Activated CD4-positive, alpha-beta T cell treated with anti-CD3 and anti-CD28 coated beads, Interleukin-10, Interleukin-2, amounts not matched to agents 100 ng/mL and 50 ng/mL, durations not matched to agents 16 hours and 8 hours (primary cell): ENCODE measurements around the gene KDM3A.

Experiments
- DNase-seq: peaks from one replicate; pipeline ENCODE4 v3.0.0-alpha.2; 2020

Gene KDM3A

DNA sequence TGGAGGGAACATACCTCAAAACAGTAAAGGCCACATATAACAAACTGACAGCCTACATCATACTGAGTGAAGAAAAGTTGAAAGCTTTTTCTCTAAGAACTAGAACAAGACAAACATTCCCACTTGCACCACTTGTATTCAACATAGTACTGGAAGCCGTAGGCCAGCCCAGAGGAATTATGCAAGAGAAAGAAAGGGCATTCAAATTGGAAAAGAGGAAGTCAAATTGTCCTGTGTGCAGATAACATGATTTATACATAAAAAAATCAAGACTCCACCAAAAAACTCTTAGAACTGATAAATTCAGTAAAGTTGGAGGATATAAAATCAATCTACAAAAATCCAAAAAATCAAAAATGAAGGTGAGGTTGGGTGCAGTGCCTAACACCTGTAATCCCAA lies 8.0 kb upstream of the KDM3A start:
- no peak for DNase-seq

DNA sequence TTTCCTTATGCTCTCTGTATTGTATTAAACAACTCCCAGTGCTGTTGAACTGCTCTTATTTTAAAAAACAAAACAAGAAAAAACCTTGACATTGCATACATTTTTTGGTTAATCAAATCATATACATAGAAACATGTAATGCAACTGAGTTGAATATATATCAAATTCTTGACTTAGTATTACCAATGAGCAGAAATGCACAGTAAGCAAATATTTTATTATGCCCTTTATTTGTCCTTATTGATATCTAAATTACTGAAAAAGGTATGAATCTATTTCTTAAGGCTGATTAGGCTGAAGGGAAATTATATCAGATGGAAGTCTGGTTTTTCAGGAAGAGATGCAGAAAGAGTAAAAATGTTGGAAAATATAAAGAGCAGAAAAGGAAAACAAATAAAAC lies 6.9 kb upstream of the KDM3A start:
- DNase-seq: no peak

DNA sequence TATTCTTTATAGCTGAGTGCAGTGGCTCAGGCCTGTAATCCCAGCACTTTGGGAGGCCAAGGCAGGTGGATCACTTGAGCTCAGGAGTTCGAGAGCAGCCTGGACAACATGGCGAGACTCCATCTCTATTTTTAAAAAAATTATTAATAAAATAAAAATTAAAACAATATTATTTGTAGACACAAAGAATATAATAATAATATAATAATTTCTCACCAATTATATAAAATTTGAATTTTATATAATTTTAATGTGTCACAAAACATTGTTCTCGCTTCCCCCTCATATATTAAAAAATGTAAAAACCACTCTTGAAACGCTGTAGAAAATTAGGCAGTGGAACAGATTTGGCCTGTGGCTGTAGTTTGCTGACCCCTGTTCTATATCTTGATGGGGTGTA lies 5.6 kb upstream of the KDM3A start:
- no peak for DNase-seq

DNA sequence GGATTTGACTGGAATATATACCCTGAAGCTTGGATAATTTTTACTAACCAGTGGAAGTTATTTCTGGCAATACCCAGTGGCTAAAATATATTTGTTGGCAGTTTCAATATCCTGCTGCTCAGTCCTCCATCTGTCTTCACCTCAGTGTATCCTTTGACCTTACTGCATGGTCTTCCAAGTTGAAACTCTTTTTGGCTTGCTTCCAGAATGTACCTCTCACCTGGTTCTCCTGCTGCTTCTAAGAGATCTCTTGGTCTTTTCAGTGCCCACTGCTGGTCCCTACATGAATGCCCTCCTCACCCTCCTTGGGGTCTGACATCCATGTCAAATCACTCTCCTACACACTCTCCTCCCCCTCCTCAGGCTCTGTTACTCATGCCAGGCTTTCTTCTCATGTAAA lies 4.8 kb upstream of the KDM3A start:
- DNase-seq: no peak

DNA sequence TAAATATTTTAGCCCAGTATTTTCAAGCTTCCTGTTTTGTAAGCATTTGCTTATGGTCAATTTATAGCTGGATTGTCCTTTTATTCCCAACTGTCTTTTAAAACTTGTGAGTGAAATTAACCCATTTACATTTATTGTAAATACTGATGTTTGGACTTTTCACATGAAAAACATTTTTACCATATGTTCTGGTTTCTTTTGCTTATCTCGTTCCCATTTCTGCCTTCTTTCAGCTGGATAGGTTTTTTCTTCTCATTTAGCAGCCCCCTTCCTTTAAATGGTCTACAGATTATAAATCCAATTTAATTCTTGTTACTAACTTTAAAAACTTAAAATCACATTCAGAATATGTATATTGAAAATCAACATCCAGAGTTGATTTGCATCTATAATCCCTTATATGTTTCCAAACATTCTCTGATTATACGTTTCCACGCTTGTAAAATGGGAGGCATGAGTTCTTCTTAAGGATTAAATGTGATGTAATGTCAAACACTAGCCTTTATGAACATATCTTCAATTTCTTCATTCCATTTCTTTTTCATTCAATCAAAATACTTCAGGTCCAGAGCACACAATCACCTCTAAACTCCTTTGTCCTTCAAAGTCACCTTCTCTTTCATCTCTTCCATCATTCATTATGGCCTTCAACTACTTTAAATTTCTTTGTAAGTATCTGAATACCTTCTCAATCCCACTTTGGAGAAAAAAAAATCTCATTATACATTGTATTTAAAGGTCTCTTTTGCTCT lies 1.1 kb upstream of the KDM3A start:
- DNase-seq: no peak

DNA sequence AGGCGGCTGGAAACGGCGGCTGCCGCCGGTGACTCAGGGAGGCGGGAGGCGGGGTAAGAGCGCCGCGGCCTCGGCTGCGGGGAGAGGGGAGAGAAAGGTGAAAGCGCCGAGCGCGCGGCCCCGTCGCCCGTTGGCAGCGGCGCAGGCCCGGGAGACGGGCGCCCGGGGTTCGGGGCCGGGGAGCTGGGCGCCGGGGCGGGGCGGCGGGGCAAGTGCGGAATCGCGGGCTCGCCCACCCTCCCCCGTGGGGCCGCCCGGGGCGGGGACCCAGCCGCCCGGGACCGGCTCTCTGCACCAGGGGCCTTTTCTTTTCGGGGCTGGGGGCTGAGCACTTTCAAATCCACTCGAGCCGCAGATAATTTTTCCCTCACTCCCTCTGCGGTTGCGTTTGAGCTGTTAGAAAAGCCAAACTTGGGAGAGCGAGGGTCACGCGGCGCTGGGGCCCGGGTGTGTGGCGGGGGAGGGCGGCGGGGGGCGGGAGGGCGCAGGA lies 266 bp downstream of the KDM3A start:
- DNase-seq: no peak

DNA sequence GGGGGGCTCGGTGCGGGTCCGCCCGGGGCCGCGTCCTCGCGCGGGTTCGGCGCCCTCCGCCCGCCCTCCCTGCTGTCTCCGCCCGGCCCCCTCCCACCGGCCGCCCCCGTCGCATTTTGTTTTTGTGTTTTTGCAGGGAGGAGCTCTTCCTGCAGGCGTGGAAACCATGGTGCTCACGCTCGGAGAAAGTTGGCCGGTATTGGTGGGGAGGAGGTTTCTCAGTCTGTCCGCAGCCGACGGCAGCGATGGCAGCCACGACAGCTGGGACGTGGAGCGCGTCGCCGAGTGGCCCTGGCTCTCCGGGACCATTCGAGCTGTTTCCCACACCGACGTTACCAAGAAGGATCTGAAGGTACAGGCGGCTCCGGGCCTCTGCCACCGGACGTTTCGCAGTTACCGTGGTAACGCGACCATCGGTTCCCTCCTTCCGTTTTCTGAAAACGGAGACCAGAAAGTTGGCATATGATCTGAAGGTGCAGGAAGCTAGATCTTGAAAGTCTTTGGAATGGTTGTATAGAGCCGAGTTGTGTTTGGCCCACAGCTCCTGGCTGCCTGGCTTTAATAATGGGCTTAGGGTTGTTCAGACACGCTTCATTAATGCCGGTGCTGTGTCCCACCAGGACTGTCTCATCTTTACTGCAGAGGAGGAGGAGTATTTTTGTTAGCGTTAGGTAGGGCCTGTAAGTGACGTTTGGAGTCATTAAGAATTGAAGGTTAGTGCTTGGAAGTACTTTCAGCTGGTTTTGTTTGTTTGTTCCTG lies 891 bp downstream of the KDM3A start:
- DNase-seq: peak; percentile 71

DNA sequence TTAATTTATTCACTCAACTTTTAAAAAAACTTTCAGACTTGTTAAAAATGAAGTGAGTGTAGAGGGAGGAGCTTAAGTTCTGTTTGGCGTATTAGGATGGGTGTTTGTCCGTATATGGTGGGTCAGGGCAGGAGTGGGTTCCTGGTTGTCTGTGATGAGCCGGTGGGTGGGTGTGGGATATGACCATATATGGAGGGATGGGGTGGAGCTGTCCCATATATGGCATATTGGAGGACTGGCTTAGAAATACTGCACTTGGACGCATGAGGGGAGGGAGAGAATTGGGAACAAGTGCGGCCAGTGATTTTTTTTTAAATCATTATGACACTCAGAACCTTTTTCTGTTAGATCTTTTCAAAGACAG lies 1.5 kb downstream of the KDM3A start:
- DNase-seq: peak; percentile 88

DNA sequence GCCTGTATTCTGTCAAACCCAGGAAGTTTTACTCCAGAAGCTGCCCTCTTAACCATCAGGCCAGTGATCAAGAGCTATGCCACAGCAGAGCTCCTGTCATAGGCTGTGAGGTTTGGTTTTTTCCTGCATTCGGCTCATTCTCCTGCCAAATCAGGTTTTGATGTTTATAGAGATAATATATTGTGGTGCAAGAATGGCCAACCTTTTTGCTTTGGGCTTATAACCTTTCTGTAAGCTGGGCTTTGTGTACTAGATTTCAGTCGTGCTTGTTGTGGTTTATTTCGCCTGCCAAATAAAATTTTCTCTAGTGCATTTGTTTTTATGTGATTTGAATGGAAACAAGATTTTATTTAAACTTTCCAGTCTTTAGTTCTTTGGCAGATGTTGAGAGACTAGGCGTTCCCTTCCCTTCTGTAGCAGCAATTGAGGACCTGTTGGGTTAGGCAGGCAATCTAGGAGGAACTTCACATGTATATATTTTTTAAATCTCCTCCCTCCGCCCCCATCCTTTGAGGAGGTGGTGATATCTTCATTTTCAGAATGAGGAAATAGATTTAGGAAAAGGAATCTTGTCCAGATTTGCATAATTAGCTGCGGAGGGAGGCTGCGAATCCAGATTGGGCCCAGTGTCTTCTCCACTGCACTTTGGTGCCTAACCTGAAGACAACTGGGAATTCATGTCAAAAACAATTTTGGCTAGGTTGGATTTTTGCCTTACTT lies 2.6 kb downstream of the KDM3A start:
- no peak for DNase-seq

DNA sequence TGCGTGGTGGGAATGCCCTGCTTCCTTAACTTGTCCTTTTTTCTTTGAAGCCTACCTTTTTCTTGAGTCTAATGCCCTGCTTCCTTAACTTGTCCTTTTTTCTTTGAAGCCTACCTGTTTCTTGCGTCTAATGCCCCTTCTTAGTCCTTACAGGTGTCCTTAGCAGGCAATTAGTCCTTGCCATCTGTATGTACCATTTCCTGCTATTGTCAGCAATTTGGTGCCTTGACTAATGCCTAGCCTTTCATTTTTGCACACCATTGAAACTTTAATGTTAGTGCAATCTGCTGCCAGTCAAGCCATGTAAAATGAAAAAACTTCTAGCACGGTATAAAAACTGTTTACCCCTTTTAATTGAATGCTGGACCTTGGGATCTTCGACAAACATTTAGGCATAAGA lies 4.3 kb downstream of the KDM3A start:
- peak; percentile 37 for DNase-seq

DNA sequence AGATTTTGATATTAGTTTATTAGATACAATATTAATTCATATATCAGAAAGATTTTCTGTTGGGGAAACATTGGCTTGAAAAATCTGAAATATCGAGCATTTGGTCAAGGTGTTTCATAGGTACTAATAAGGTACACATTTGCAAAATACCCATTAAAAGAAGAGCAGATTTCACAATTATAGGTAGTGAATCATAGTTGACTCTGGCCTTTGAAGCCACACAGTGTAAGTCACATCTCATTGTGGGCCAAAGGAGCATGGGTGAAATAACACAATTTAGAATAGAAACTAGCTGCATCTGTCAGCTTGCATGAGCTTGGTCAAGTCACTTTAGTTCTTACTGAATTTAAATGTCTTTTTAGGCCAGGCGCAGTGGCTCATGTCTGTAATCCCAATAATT lies 4.9 kb downstream of the KDM3A start:
- DNase-seq: peak; percentile 13

DNA sequence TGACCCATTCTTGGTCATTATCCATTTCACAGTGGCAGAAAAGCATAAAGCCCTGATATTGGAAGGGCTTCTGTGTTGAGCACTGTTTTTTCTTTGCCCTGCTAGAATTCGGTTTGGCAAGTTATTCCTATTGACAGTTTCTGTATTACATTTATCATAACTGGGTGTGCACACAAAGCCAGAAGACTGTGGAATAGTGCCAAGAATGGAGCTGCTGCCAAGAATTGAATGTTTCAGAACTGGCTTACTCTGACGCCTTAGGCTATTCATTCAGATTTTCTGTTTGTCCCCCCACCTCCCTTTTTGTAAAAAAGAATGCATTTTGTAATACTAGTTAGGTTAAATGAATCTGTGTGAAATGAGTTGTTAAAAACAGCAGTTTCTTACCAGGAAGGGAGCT lies 12.7 kb downstream of the KDM3A start:
- no peak for DNase-seq

DNA sequence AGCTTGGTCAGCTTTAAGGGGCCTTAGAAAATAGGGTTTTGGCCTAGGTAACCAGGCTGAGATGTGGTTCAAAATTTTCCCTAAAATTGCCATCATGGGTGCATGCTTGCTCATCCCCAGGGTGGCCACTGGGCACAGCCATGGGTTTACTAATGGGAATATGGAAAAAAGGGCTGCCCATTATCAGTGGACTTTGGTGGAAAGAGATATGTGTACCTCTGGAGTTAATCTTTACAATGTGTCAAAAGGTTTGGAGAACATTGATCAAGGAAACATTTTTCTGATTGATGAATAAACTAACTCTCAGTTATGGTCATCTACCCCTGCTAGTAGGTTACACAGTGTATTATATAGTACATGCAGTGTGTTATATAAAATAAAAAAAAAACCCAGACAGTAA lies 13.1 kb downstream of the KDM3A start:
- no peak for DNase-seq

DNA sequence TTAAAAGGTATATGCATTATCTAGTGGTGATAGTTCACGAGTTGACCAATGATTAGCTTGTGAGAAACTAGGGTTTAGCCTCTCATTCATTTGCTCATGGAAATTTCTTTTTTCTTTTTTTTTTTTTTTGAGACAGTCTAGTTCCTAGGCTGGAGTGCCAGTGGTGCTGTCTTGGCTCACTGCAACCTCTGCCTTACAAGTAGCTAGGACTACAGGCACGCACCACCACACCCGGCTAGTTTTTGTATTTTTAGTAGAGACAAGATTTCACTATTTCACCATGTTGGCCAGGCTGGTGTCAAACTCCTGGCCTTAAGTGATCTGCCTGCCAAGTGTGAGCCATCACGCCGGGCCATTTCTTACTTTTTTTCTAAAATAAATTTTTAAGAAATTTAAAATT lies 14.0 kb downstream of the KDM3A start:
- no peak for DNase-seq

DNA sequence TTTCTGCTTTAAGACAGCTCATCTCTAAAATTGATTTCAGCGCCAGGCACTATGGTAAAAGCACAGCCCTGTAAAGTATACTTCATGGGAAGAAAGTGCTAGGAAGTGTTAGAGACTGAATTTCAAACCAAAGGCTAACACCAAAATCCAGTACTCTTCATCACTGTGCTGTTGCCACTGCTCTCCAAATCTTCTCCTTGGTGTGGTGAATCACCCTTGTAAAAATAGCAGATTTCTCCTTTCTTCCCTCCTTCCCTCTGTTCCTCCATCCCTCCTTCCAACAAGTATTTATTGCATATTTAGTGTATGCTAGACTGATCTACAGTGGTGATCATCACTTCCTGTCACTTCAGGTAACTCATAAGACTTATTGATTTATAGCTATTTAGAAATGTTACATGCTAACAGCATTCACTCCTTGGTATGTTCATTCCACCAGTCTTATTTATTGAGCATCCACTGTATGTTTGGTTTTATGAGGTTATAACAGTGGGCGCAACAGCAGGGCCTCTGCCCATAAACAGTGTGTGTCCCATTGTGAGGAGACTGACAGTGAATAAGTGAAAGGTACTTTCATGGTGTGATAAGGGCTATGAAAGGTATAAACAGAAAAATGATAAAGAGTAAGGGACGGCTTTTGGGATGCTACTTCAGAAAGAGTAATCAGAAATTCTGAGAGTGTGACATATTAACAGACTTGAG lies 20.0 kb downstream of the KDM3A start:
- no peak for DNase-seq

DNA sequence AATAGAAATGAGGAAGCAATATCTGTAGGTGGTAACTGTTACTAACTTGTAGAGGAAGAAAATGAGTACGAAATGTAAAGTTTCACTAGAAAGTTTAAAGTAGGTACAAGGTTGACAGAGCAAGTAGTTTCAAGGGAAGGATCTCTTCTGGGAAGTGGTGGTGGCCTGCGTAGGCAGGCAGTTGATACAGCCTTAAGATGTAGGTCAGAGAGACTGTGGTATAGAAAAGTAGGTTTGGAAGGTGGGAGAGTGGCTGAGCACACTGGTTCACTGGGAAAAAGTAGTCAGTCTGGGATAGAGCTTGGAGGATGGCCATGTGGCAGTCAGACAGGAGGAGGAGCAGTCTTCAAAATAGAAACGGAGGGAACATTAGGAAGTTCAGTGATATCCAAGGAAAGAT lies 23.5 kb downstream of the KDM3A start:
- DNase-seq: no peak

DNA sequence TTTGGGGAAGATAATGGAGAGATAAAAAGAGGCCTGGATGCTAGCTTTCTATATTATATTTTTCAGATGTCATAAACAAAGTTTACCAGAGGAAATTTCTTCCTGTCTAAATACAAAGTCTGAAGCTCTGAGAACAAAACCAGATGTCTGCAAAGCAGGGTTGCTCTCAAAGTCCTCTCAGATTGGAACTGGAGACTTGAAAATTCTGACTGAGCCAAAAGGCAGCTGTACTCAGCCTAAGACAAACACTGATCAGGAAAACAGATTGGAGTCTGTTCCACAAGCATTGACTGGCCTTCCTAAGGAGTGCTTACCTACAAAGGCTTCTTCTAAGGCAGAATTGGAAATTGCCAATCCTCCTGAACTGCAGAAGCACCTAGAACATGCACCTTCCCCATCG lies 25.1 kb downstream of the KDM3A start:
- no peak for DNase-seq

DNA sequence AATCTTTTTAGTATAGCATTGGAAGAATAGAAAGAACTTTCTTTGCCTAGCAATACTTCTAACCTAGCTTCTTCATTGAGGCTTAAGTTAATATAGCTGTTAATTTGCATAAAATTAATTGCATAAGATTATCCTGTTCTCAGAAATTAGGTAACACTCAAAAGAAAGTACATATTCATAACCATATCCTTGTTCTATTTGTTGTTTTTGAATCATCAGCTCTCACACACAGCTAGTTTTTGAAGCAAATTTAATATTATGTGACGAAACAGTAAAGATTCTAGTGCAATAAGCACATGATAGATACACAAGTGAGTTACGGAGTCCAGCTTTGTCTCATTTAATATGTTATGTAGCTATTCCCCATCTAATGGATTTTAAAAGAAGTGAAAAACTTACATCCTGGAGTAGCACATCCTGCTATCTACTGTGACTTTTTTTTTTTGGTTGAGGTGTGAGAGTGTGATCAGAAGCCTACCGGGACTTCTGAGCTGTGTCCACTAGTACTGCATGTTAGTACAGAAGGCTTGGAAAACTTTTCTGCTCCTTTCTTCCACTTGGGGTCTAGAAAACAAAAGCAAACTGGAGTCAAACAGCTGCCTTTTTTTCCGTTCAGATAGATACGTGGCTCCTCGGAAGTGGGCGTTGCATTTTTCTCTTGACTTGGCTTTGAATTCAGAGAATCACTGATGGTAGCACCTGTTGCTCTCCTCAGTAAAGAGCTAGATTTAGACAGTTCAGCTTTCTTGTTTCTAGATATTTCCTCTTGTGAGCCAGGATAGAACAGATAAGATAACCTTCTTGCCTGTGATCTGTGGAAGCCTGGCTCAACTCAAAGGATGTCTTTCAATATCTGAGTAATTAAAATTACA lies 27.2 kb downstream of the KDM3A start:
- DNase-seq: peak; percentile 37

DNA sequence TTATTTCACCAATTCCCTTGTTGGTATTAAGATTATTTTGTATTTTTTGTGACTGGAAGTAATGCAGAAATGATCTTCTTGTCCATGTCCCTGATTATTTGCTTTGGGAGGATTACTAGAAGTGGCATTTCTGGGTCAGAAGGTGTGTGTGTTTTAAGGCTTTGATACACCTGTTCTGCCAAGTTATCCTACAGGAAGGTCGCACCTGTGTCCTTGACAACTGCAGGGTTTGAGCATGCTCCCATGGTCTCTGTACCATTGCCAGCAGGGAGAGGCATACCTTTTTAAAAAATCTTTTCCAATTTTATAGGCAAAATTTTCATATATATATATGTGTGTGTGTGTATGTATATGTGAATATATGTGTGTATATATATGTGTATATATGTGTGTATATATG lies 29.7 kb downstream of the KDM3A start:
- DNase-seq: no peak

DNA sequence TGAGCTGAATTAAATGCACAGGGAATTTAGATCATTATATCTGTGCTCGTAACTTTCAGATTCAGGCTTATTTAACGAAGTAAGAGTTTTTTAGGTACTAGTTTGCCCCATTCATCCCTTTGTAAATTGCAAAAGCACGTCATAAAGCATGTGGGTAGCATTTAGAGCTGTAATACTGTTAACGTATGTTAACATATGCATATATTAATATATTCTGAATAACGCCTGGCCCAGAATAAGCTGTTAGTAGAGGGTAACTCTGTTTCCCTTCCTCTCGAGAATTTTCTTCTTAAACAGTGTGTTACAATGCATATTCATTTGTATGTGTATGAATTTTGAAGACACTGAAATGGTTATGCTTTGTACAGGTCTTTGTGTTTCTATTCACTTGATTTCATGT lies 30.5 kb downstream of the KDM3A start:
- no peak for DNase-seq

DNA sequence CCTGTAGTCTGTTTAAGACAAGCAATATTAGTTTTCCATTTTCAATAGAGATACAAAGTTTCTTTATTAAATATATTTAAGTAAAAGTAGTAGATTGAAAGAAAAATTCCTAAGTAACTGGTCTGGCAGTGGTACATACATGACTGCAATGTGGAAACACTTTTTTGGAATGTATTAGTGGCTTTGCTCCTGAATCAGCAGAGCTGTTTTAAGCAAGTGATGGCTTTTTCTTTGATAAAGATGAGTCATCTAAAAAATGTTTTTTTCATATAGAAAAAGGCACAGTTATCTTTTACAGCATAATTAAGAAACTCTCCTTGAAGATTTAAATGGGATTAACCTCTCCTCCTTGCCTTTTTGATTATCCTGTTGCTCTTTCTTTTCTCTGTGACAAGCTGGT lies 34.9 kb downstream of the KDM3A start:
- no peak for DNase-seq

DNA sequence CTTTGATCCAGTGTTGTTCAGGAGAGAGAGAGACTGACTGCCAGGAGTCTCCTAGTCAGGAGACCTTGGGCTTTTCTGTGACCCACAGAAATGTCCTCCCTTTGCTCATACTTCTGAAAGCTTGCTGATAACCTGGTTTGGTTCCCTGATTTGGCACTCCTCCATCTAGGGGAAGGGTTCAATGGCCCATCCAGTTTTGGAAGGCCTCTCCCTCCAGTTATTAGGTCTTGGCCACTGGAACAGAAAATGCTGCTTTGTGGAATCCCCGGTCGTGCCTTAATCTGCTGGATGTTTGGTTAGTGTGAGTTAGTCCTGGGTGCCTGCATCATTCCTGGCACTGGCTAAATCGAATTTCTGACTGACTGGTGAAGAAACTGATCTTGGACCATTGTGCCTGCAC lies 35.7 kb downstream of the KDM3A start:
- DNase-seq: no peak
